ENCODE measurements around the gene TMEM117. TPM values are rescaled to one million over a fixed set of nuclear protein-coding genes. Genes with fewer than 3 reads are reported as not detected.

The TMEM117 gene
- total RNA-seq, 6 experiments from 2014 or later, result 2.4 to 15.3 (median 3.1) TPM

- Histone ChIP-seq H3K9me3 (no peaks in the 10 kb centered on the region), H3K27me3 (no peaks in the 10 kb centered on the region), H3K4me1 (no peaks in the 10 kb centered on the region), H3K36me3 (no peaks in the 10 kb centered on the region), H3K4me3 (no peak overlapping the region), H3K27ac (no peak overlapping the region)
- TF ChIP-seq CTCF (IDR thresholded peaks at IDR 0.05) (no peak), POLR2A (IDR thresholded peaks at IDR 0.05) (no peak)
- ATAC-seq (peak in 1 of 4 donors; percentile 19), DNase-seq (no peak)
- intact Hi-C loops (cut with DNase I), result no loop called here
- WGBS (ENCODE audit: insufficient coverage, low coverage, low lambda C conversion rate, missing lambda C conversion rate), result 75% methylated on average over 8 of the region's 8 CpGs
Observed at GRCh38 chr12:43824207-43824775, 11.6 kb upstream of the TMEM117 start.

- DNase-seq (no peak), ATAC-seq (no peak)
- Histone ChIP-seq H3K27ac (no peak overlapping the region), H3K4me3 (no peak overlapping the region), H3K9me3 (no peaks in the 10 kb centered on the region), H3K4me1 (no peaks in the 10 kb centered on the region), H3K27me3 (no peaks in the 10 kb centered on the region), H3K36me3 (no peaks in the 10 kb centered on the region)
- intact Hi-C loops (cut with DNase I), result no loop called here
- 92% methylated on average over 3 of the region's 3 CpGs for WGBS (ENCODE audit: insufficient coverage, low coverage, low lambda C conversion rate, missing lambda C conversion rate)
- TF ChIP-seq CTCF (IDR thresholded peaks at IDR 0.05) (no peak), POLR2A (IDR thresholded peaks at IDR 0.05) (no peak)
Observed at GRCh38 chr12:43826681-43827080, 9.2 kb upstream of the TMEM117 start.

- Histone ChIP-seq H3K36me3 (no peaks in the 10 kb centered on the region), H3K9me3 (no peaks in the 10 kb centered on the region), H3K4me3 (no peak overlapping the region), H3K27me3 (no peaks in the 10 kb centered on the region), H3K27ac (no peak overlapping the region), H3K4me1 (no peaks in the 10 kb centered on the region)
- WGBS (ENCODE audit: insufficient coverage, low coverage, low lambda C conversion rate, missing lambda C conversion rate), result 64% methylated on average over 1 of the region's 1 CpG
- ATAC-seq (no peak), DNase-seq (no peak)
- TF ChIP-seq POLR2A (IDR thresholded peaks at IDR 0.05) (no peak), CTCF (IDR thresholded peaks at IDR 0.05) (no peak)
- intact Hi-C loops (cut with DNase I), result no loop called here
Observed at GRCh38 chr12:43827093-43827492, 8.8 kb upstream of the TMEM117 start.

GRCh38 chr12:43832463-43833168 is 3.3 kb upstream of the TMEM117 start:
- TF ChIP-seq CTCF (IDR thresholded peaks at IDR 0.05) (no peak), POLR2A (IDR thresholded peaks at IDR 0.05) (no peak)
- WGBS (ENCODE audit: insufficient coverage, low coverage, low lambda C conversion rate, missing lambda C conversion rate), result 71% methylated on average over 4 of the region's 4 CpGs

More at GRCh38 chr12:43832463-43833168, 3.3 kb upstream of the TMEM117 start:
- Histone ChIP-seq H3K36me3 (no peaks in the 10 kb centered on the region), H3K4me3 (no peak overlapping the region), H3K9me3 (no peaks in the 10 kb centered on the region), H3K27ac (no peak overlapping the region), H3K4me1 (peaks cover 0 to 15% (median 1%) of the 10 kb centered on the region in 4 donors), H3K27me3 (no peaks in the 10 kb centered on the region)
- intact Hi-C loops (cut with DNase I), result no loop called here
- ATAC-seq, result no peak
- DNase-seq, result no peak
